GM12892 (cell line): ENCODE data around the gene PHACTR3.

Experiments used
- POLR2A ChIP-seq: IDR thresholded peaks from 2 replicates; pipeline ENCODE4 v1.6.1; 2011; ENCODE audit warnings: low read depth, low read length, control low read depth
- POLR2AphosphoS5 ChIP-seq: IDR thresholded peaks from 2 replicates; pipeline ENCODE4 v1.6.1; 2011; ENCODE audit warnings: low read depth, low read length, control low read depth

DNA sequence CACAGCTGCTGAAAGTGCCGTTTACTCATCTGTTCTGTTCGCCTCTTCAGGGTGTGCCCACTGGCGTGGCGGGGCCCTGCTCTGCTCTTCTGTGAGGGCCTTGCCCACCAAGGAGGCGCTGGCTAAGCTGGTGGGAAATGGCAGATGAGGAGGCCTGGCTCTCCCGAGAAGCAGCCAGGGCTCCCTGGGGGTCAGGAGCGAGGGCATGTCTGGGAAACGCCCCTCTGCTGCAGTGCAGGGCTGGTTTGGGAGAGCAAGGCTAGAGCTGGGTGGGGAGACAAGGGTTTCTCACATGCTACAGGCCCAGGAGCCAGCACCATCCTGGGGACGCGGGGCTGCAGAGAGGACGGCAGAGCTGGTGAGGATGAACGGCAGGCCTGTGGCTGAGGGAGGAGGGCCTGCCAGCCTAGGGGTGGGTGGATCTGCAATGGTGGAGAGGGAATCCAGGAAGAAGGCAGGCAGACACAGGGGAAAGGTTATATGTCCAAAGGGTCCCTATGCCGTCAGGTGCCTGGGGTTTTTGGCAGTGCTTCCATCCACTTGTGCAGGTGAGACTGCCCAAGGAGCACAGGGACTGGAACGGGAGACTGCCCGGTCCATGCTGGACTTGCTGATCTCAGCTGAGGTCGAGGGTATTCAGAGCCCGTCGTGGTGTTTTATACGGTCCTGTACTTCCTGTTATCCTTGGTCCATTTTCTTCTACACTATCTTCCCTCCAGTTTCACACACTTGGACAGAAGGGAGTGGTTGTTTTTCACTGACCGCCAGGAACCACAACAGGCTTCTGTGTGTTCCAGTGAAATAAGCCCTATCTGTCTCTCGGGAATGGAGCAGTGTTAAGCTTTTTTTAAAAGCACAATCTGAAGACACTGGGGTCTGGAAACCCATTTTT is 209.9 kb downstream of the PHACTR3 start:
- no peak for TF ChIP-seq POLR2AphosphoS5
- no peak for TF ChIP-seq POLR2A
